Activated gamma-delta T cell (primary cell): ENCODE results near the gene KCP.

Experiments used
- DNase-seq: peaks from one replicate; lab custom pipeline; 2025; lab: John Stamatoyannopoulos, UW

KCP gene

DNA sequence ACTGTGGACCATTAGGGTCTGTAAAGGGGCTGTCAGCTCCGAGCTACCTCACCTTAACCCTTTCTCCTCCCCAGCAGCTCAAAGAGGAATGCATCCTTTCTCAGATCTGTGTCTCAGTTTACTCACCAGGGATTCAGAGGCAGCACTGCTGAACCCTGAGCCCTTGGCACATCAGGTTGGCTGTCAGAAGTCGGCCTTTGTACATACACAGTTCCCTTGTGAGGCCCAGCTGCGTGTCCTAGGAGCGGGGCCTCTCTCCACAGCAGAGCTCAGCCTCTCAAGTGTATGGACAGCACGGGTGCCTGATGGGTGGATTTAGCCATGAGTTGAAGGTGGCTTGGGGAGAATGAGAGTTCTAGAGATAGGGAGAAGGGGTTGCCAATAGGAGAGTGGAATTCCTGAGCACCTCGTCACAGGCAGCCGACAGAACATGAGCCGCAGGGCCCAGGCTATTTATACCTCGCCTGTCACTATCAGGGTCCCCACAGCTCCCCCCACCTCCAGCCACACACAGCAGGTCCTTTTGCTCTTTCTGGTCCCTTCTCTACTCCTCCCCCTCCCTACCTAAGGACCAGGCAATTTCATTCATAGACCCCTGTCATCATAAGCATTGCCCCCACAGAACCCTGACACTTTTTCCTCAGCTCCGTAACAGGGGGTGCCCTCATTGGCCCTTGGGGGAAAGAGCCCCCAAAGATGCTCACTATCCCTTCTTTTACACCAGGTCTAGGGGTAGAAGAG is 82.4 kb downstream of the KCP start:
- no peak for DNase-seq

DNA sequence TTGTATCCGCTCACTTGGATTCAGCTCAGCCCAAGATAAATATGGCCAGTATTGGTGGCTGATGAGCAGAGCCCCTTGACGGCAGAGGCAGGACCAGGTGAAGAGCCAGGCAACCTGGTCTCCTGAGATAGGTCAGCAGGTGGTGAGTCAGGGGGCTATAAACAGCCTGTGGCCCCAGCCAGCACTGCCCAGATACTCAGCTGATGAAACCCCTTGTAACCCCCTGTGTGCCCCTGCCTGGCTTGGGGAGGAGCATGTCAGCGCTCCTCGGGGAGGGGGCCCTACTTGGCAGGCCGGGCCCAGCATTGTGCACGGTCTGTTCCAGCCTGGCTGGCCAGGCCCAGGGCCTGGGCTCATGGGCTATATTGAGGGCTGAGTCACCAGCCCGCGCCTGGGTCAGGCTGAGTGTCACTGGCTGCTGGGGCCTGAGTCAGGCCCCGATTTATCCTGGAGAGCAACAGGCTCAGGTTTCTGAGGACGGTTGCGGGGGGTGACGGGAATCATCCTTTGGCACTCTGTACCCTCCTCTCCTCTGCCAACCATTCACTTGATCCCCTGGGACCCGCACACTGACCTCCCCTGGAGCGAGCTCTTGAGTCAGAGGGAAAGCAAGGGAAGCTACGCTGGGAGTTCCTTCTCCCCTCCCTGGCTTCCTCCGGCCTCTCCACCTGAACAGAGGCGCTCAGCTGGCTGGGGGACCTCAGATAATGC is 83.1 kb downstream of the KCP start:
- DNase-seq = no peak

DNA sequence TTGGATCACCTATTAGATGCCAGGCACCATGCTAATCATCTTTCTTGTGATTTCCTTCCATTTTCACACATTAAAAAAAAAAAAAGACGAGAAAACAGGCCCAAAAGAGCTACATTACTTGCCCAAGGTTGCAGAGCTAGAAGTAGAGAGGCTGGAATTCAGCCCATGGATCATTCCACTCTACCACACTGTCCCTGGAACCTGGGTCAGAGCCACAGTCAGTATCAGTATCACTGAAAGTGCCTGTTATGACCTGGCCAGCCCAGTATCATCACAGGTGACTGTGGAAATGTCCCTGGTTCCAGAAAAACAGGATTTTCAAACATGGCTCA is 83.6 kb downstream of the KCP start:
- no peak for DNase-seq
